ENCODE measurements around the gene XG.
"Not testable (repeated sequence)": the region's sequence is repeated elsewhere in the genome, so short reads cannot be mapped to it uniquely, and the experiment has no call there.

Gene XG

DNA sequence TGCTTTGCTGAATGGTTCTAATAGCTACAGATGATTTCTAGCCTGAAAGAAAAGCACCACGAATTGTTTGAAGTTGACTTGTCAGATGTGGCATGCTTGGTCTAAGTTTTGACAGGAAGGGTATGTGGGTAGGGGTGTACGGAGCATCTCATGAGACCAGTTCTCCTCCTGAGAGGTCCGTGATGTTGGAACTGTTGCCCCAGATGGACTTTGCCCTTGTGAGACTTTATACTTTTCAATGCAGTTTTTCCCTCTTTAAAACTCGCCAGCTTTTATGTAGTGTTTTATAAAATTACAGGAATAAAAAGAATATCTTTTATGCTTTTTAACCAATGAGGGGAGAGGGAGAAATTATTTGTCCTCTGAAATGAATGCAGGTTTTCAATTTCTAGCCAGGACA, 16.6 kb upstream of the XG start:
- no peak for DNase-seq

DNA sequence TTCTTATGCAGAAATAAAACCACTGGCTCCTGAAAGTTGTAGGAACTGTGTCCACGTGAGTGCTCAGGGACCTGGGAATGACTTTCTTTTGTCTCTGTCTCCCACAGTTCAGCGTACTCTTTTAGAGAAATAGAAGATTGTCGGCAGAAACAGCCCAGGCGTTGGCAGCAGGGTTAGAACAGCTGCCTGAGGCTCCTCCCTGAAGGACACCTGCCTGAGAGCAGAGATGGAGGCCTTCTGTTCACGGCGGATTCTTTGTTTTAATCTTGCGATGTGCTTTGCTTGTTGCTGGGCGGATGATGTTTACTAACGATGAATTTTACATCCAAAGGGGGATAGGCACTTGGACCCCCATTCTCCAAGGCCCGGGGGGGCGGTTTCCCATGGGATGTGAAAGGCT, 11.2 kb upstream of the XG start:
- no peak for DNase-seq

DNA sequence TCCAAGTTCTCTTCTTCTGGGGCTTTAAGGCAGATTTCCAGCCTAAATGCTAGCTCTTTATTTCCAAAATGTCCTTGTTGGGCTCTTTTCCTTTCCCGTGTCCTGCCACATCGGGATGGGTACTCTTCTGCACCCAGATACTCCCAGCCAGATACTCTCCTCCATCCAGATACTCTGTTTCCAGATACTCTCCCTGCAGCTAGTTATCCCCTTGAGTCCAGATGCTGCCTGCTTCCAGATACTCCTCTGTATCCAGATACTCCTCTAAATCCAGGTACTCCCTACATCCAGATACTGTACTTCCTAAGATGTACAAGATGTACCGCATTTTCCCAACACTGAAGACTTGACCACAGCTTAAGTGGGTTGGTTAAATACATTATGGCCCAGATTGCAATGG, 10.5 kb upstream of the XG start:
- no peak for DNase-seq

DNA sequence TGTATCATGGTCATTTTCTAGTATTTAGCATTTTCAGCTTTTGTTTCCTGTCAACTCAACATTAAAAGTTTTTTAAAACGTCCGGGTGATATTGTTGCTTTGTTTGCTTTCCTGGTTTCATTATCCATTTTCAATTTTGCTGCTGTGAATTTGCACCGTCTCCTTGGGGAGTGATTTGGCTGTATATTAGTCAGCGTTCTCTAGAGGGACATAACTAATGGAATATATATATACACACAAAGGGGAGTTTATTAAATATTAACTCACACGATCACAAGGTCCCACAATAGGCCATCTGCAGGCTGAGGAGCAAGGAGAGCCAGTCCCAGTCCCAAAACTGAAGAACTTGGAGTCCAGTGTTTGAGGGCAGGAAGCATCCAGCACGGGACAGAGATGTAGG, 5.6 kb upstream of the XG start:
- not testable (repeated sequence) for DNase-seq

DNA sequence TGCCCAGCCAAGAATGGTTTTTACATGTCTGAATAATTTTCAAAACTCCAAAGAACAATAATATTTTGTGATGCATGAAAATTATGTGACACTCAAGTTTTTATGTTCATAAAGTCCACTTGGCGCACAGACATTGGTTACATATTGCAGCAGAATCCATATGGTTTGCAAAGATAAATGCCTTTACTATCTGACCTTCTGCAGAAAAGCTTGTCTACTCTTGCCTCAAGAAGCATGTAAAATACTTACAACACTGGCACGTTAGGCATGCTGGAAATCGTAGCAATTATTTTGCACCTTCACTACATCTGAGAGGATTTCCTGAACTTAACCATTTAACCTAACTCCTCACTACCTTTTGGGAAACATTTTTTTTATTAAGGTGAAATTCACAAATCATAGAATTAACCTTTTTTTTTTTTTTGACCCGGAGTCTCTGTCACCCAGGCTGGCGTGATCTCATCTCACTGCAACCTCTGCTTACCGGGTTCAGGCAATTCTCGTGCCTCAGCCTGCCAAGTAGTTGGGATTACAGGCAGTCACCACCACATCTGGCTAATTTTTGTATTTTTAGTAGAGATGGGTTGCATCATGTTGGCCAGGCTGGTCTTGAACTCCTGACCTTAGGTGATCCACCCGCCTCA, 3.5 kb upstream of the XG start:
- DNase-seq: no peak

DNA sequence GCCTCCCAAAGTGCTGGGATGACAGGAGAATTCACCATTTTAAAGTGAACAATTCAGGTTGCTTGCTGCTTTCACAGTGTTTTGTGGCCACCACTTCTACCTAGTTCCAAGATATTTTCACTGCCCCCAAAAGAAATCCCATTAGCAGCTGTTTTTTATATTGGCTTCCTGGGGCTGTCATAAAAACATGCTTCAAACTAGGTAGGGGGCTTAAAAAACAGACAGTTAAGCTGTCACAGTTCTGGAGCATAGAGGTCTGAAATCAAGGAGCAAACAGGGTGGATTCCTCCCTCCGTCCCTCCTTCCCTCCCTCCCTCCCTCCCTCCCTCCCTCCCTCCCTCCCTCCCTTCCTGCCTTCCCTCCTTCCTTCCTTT, 3.0 kb upstream of the XG start:
- no peak for DNase-seq

DNA sequence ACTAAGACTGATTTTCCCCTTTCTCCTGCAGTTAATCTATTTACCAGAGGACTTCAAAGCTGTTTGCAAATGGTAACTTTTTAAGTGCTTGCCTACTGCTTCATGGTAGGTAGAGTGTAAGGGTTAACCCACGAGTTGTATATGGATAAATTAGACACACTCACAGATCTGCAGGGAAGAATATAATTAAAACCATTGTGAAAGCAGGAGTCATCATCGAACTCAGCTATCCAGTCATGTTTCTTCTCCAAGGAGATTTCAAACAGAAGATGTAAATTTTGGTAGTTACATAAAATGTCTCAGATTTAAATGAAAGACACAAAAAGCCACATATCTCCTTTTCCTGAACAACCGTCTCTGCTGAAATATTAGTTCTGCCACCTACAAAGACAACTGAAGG, 549 bp upstream of the XG start:
- no peak for DNase-seq

DNA sequence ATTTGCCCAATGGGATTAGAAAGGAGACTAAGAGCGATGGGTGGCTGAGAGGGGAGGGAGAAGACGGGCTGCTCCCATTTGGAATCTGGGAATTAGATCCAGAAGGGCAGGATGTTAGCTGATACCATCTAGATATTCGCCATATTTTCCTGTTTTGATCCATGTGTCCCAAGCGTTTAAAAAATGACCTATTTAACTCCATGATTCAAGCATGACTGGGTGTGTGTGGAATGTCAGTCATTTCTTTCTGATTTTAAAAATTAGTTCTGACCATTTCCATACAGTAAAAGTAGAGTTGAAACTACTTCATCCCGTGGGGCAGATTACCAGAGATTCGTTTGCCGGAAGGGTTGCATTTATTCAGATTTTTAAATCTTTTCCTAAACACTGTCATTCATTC, 601 bp downstream of the XG start:
- not testable (repeated sequence) for DNase-seq

DNA sequence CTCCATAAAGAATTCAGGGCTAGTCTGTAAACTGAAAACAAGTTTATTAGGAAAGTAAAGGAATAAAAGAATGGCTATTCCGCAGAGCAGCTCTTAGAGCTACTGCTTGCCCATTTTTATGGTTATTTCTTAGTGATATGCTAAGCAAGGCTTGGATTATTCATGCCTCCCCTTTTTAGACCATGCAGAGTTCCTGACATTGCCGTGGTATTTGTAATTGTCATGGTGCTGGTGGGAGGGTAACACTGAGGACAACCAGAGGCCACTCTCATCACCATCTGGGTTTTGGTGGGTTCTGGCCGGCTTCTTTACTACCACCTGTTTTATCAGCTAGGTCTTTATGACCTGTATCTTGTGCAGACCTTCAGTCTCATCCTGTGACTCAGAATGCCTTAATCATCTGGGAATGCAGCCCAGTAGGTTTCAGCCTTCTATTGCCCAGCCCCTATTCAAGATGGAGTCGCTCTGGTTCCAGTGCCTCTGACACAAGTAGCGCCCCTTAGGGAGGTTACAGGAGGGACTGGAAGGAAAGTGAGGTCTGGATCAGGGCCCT, 3.4 kb downstream of the XG start:
- DNase-seq: not testable (repeated sequence)

DNA sequence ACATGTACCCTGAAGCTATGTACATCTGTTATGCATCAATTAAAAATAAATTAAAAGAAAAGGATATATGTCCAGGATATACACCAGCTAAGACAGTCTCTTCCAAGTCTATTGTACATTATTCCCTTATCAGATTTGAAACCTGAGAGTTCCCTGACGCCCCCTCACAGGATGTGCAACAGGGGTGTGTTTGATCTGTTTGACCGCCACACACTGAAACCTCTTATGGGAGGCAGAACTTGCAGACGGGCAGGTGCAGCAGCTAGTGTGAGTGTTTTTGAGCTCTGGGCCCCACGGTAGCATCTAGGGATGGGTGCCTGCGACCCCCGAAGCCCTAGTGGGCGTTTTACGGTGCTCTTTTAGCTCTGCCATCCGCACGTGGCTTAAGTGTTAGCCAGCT, 4.7 kb downstream of the XG start:
- DNase-seq: no peak

DNA sequence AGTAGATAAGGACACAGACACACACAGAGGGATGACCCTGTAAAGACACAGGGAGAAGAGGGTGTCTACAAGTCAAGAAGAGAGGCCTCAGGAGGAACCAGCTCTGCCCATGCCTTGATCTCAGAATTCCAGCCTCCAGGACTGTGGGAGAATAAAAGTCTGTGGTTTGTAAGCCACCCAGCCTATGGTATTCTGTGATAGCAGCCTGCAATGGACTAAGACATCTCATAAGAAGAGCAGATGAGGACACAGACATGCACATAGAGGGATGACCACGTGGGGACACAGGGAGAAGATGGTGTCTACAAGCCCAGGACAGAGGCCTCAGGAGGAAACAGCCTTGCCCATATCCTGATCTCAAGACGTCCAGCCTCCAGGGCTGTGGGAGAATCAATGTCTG, 9.4 kb downstream of the XG start:
- DNase-seq: no peak

DNA sequence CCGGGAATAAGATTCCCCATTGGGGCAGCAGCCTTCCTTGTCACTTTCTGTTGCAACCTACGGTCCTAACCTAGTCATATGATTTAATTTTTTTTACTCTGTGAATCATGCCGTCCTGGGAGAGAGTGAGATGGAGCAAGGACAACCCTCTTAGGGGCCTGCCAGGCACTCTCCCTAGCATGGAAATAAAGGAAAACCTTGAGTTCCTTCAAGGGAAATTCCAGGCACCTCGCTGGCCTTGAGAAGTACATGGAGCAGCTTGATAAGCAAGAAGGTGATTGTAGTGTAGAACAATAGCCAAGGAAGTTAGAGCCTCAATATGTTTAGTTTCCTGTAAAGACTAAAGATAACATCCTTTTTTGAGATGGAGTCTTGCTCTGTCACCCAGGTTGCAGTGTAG, 10.8 kb downstream of the XG start:
- DNase-seq: not testable (repeated sequence)

DNA sequence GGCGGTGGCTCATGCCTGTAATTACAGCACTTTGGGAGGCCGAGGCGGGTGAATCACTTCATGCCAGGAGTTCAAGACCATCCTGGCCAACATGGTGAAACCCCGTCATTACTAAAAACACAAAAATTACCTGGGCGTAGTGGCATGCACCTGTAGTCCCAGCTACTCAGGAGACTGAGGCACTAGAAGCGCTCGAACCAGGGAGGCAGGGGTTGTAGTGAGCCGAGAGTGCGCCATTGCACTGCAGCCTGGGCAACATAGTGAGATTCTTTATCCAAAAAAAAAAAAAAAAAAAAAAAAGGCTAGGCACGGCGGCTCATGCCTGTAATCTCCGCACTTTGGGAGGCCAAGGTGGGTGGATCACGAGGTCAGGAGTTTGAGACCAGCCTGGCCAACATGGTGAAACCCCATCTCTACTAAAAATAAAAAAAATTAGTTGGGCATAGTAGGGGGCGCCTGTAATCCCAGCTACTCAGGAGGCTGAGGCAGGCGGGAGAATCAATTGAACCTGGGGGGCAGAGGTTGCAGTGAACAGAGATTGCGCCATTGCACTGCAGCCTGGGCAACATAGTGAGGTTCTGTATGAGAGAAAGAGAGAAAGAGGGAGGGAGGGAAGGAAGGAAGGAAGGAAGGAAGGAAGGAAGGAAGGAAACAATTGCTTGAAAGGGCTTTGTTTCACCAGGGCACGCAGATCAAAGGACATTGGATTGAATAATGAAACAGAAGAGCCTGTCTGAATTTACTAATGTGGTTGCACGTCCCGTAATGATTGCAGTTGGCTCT, 13.1 kb downstream of the XG start:
- DNase-seq: not testable (repeated sequence)

DNA sequence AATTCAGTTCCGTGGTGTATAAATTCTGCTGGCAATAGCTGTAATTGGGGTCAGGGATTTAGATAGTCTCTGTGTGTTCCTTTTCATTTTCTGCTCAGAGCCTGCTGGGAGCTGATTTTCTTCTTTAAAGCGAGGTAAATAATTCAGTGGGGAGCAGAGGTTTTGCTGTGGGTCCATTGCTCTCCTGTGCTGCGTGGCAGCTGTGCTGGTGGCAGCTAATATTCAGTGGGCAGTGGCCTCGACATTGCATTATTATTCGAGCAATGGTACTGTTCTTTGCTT, 13.7 kb downstream of the XG start:
- DNase-seq: no peak

DNA sequence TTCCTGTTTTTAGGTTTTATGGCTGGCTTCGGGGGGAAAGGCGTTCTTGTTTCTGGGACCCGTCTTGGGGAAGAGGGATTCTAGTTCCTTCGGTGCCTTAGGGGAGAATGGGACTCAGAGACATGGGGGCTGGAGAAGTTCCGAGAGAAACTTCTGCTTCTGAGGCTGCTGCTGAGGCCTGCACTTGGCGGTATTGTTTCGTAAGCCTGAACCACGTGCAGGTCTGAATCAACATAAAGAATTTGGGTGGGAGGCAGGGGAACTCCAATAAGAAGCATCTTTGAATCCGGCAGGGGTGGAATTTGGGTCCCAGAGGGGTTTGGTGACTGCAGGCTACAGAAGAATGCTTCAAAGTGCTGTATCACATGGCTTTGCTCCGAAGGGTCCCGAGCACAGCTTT, 15.1 kb downstream of the XG start:
- DNase-seq: no peak

DNA sequence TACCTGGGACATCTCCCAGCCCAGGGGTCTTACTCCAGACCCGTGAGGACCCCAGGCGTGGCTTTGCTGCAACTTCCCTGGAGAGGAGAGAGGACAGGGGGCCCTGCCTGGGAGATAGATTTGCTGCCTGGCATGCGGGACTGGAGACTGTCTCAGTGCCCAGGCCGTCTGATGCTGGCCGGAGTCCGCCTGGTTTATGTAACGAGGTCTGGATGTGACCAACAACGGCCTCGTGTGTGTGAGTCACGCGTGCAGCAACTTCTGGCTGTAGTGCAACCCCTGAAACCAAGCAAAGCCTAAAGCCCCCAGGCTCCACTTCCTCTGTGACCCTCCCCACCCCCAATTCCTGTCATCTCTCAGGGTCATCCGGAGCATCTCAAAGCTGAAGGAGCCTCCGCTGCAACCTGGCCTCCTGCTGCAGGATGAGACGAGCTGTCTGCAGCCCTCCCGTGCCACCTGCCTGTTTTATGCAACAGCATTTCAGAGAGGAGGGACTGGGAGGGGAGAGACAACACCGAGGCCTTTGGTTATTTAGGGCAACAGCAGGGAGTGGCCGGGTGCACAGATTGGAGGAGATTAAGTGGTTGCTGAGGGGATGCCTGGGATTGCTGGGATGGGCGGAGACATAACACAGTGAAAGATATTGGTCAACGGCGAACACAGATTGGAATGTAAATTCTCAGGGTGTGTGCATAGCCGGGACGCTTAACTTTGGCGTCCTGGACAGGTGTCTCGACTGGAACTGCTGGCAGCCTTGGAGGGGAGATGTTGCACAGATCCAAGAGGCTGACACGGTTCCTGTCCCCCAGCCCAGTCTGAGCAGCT, 16.0 kb downstream of the XG start:
- no peak for DNase-seq

DNA sequence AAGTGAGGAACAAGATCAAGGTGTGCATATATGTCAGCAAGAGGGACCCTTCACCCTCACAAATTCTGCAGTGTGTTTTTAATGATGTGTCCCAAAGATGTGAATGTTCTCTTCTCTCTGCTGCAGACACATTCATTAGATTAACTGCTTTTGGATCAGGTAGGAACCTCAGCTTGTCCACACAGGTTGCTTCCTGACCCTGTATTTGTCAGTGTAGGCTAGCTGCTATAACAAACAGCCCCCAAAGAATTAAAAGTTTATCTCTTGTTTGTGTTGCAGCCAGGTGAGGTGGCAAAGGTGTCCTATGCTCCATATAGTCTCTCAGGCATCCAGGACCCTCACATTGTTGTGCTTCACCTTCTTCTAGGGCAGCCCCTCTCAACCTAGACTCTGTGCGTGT, 17.8 kb downstream of the XG start:
- DNase-seq: no peak

DNA sequence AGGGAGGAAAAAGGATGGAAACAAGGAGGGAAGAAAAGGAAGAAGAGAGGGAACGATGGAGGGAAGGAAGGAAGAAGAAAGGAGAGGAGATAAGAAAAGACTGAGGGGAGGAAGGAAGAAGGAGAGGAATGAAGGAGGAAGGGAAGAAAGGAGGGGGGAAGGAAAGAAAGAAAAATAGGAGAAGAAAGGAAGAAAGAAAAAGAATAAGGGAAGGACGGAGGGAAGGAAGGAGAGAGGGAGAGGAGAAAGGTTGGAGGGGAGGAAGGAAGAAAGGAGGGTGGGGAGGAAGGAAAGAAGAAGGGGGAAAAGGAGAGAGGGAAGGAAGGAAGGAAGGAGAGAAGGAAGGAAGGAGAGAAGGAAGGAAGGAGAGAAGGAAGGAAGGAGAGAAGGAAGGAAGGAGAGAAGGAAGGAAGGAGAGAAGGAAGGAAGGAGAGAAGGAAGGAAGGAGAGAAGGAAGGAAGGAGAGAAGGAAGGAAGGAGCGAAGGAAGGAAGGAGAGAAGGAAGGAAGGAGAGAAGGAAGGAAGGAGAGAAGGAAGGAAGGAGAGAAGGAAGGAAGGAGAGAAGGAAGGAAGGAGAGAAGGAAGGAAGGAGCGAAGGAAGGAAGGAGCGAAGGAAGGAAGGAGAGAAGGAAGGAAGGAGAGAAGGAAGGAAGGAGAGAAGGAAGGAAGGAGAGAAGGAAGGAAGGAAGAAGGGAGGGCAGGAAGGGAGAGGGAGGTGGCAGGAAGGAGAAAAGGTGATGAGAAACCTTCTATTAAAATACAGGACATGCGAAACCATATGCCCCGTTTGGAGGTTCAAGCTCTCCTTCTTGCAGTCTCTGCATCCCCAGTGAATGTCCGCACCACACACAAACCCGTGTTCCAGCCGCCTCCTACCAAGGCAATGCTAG, 21.6 kb downstream of the XG start:
- not testable (repeated sequence) for DNase-seq

DNA sequence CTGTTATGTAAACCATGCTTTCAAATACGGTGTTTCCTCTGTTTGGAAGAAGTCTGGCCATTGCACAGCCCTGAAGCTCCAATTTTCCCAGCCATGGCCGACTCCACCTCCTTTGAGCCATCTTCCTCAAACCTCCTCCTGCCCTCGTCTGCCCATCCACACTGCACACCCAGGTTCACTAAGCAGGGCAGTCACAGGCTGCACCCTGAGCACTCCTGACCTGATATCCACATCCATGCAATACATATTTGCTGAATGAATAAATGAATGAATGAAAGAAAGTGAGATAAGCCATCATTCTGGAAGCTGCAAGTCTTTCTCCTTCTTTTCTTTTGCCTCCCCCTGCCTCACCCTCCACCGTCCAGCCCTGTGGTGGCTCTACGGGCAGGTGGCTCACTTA, 22.2 kb downstream of the XG start:
- no peak for DNase-seq

DNA sequence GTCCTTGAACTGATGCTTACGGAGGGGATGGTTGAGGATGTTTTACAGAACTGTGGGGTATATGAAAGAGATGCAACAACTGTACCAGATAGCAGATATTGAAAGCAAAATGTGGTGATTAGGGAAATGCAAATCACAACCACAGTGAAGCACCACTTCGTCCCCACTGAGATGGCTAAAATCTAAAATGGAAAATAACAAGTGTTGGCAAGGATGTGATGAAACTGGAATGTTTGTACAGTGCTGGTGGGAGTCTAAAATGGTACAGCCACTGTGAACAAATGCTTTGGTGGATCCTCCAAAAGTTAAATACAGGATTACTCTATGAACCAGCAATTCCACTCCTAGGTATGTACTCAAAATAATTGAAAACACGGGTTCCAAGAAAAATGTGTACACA, 22.9 kb downstream of the XG start:
- DNase-seq: no peak

DNA sequence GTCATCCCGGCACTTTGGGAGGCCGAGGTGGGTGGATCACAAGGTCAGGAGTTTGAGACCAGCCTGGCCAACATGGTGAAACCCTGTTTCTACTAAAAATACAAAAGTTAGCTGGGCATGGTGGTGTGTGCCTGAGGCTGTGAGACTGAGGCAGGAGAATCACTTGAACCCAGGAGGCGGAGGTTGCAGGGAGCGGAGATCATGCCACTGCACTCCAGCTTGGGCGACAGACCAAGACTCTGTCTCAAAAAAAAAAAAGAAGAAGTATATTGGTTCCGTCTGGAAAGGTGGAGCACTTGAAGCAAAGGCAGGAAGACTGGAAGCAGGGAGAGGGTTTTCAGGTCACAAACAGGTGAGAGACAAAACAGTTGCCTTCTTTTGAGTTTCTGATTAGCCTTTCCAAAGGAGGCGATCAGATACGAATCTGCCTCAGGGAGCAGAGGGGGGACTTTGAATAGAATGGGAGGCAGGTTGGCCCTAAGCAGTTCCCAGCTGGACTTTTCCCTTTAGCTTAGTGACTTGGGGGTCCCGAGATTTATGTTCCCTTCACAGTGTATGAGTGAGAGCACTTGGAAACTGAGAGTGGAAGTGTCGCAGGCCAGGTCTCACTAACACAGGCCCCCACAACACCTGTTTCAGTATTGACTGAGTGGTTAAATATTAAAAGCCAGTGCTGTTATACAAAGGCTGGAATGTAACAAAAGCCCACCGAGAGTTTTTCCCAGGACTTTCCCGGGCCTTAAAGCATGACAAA, 28.8 kb downstream of the XG start:
- not testable (repeated sequence) for DNase-seq

DNA sequence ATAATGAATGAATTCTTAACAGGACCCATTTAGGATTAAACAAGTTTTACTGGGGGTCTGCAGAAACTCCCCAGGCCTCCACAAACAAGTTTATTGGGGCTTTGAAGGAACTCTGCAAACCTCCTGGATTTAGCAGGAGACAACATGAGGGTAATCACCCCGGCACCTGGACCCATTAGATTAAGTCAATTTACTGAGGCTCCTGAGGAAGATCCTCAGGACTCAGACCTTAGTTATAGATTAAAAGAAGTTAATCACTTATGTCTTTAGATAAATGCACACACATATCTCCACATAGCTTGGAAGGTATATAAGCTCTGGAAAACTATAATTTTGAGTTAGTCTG, 29.4 kb downstream of the XG start:
- no peak for DNase-seq
